AG04449 (cell line): ENCODE results near the gene MED31.

Experiments
- CTCF ChIA-PET: fragments of 350-600 bp; formaldehyde crosslinking; extraction: SDS; loops from one replicate; lab custom pipeline; 2021; ENCODE audit warnings: antibody characterized with exemption; lab: Yijun Ruan, JAX
- POLR2A ChIA-PET: fragments of 400-600, 350-600 bp; formaldehyde crosslinking; extraction: SDS; loops from one replicate; lab custom pipeline; 2020; ENCODE audit warnings: antibody characterized with exemption, inconsistent platforms; lab: Yijun Ruan, JAX
- DNase-seq: peaks from one replicate; pipeline ENCODE4 v3.0.0-alpha.2; 2010; ENCODE audit warnings: low read depth, low spot score
- H3K4me3 ChIP-seq: 2 replicates; pipeline ENCODE4 v1.5.1; 2011; ENCODE audit warnings: low read depth, mild to moderate bottlenecking, control low read depth, low read length
- CTCF ChIP-seq: IDR thresholded peaks from one replicate; pipeline ENCODE4 v1.5.1; 2011; ENCODE audit warnings: mild to moderate bottlenecking, moderate library complexity, low read length, control low read depth, inconsistent platforms; ENCODE audit not compliant: insufficient read depth; ENCODE audit errors: missing control alignments

MED31 gene

DNA sequence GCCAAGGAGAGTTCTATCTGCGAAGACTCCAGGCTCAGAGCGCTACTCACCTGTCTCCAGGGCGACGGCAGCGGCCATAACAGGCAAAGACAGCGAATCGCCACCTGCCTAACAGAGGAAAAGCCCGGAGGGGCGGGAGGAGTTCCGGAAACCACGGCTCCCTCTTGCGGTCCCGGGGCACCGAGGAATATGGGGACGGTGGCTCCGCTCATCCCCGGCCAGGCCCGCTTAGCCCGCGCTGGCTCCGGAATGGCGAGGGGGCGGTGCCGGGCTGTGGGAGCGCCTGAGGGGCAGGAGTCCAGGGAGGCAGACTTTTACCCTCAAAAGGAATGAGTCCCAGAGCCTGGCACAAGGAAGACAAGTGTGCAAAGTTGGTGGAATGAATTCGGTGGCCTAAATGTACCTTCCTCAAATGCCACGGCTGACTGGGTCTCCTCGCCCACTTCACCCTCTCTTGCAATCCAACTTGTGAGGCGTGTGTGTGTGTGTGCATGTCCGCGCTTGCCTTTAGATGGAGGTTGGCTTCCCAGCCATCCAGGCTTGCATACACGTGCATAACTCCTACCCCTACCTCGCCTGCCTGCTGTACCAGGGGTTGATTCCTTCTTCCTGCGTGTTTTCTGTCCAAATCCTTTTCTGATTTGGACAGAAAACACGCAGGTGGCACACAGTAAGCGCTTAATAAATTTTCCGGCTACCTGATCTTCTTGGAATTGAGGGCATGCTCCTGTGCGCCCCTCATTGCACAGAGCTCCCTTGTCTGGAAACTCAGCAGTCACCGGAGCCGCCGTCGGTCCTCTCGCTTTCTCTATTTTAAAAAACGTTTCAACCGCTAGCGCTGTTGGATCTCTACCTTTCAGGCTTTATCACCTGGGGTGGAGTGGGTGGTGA is 3.7 kb upstream of the MED31 start:
- H3K4me3 ChIP-seq, result no peak overlapping the region
- DNase-seq, result no peak
- CTCF ChIA-PET, result no interaction called here
- no peak for TF ChIP-seq CTCF
- POLR2A ChIA-PET, result no interaction called here

- no peak for DNase-seq
- ChIA-PET POLR2A (no interaction called here), CTCF (no interaction called here)
- H3K4me3 ChIP-seq, result peak overlapping the region; percentile 91
- TF ChIP-seq CTCF, result no peak
Observed at GRCh38 chr17:6651919-6652452, 581 bp upstream of the MED31 start.

GRCh38 chr17:6648181-6648580 is 3.2 kb downstream of the MED31 start:
- POLR2A ChIA-PET, result no interaction called here
- CTCF ChIA-PET, result interaction anchor here (1.0 to 2.2 kb wide), 3 partner anchors 18 to 177 kb away, joined by 5 to 7 read pairs (median 5); no protein-coding TSS in a partner anchor
- DNase-seq, result no peak
- no peak overlapping the region for H3K4me3 ChIP-seq
- TF ChIP-seq CTCF, result peak; percentile 8

- TF ChIP-seq CTCF, result no peak
- CTCF ChIA-PET, result no interaction called here
- POLR2A ChIA-PET, result no interaction called here
- no peak for DNase-seq
- H3K4me3 ChIP-seq, result no peak overlapping the region
Observed at GRCh38 chr17:6643451-6644125, 7.8 kb downstream of the MED31 start.

GRCh38 chr17:6642592-6642991 is 8.8 kb downstream of the MED31 start:
- POLR2A ChIA-PET, result no interaction called here
- H3K4me3 ChIP-seq, result no peak overlapping the region
- TF ChIP-seq CTCF, result no peak
- CTCF ChIA-PET, result interaction anchor here (1.8 to 2.2 kb wide), 2 partner anchors 23 to 170 kb away, joined by 6 to 20 read pairs; no protein-coding TSS in a partner anchor
- DNase-seq, result no peak
